Upper lobe of left lung (tissue), 4 donors: ENCODE results near the gene ADH1C.

Experiments used
- CTCF ChIP-seq, 6 experiments: fragments of 450-650 bp in 4 of 6; fragments of 200-600 bp in 2 of 6; sonication (generic) in 2 of 6; IDR thresholded peaks; one replicate each; pipeline ENCODE4 v1.5.1; 2016 to 2019; ENCODE audit warnings: antibody characterized with exemption in 6 of 6
- EP300 ChIP-seq, 4 donors: sonication (generic); formaldehyde crosslinking; IDR thresholded peaks; one replicate each; pipeline ENCODE4 v1.5.1; 2017; ENCODE audit warnings: antibody characterized with exemption in 4 of 4, control low read depth in 2 of 4
- POLR2A ChIP-seq, 4 donors: fragments of 450-650 bp; IDR thresholded peaks; one replicate each; pipeline ENCODE4 v1.5.1; 2016 to 2017; ENCODE audit warnings: antibody characterized with exemption in 4 of 4, mild to moderate bottlenecking in 2 of 4

GRCh38 chr4:99290848-99291786 lies 61.4 kb downstream of the ADH1C start, which contains the start of gene ADH1A:
- TF ChIP-seq POLR2A (IDR thresholded peaks at IDR 0.05) (no peak), CTCF (IDR thresholded peaks at IDR 0.05) (no peak), EP300 (IDR thresholded peaks at IDR 0.05) (no peak)
